BLaER1 treated with 17β-estradiol and CSF1 and Interleukin-3, amounts not matched to agents 10 nM and 100 nM (cell line): ENCODE results near the gene FZD4.

Experiments
- H3K27ac ChIP-seq, 11 experiments: shearing (Covaris generic); formaldehyde crosslinking; 2 replicates each; pipeline ENCODE4 v1.8.1; 2022
- H3K27me3 ChIP-seq, 11 experiments: shearing (Covaris generic); formaldehyde crosslinking; 2 replicates each; pipeline ENCODE4 v1.8.1; 2022
- H3K36me3 ChIP-seq, 11 experiments: shearing (Covaris generic); formaldehyde crosslinking; 2 replicates each; pipeline ENCODE4 v1.8.1; 2022
- H3K4me1 ChIP-seq, 10 experiments: shearing (Covaris generic); formaldehyde crosslinking; 2 replicates each; pipeline ENCODE4 v1.8.1; 2022
- H3K4me2 ChIP-seq, 11 experiments: shearing (Covaris generic); formaldehyde crosslinking; 2 replicates each; pipeline ENCODE4 v1.8.1; 2022
- H3K4me3 ChIP-seq, 10 experiments: shearing (Covaris generic); formaldehyde crosslinking; 2 replicates each; pipeline ENCODE4 v1.8.1; 2022
- H3K9ac ChIP-seq, 11 experiments: shearing (Covaris generic); formaldehyde crosslinking; 2 replicates each; pipeline ENCODE4 v1.8.1; 2022
- H3K9me3 ChIP-seq, 11 experiments: shearing (Covaris generic); formaldehyde crosslinking; replicated peaks in 1 of 11; 2 replicates each; pipeline ENCODE4 v1.8.1; 2022
- H4K20me1 ChIP-seq, 11 experiments: shearing (Covaris generic); formaldehyde crosslinking; 2 replicates each; pipeline ENCODE4 v1.8.1; 2022
- Cebpa-rat ChIP-seq, 11 experiments: shearing (Covaris generic); IDR thresholded peaks; 2 replicates each; pipeline ENCODE4 v1.8.1; 2022

Gene FZD4

GRCh38 chr11:86906198-86906597 lies 49.0 kb downstream of the FZD4 start:
- Histone ChIP-seq H3K27me3 (no peaks in the 10 kb centered on the region), H3K27ac (no peak overlapping the region), H3K4me2 (no peak overlapping the region), H3K4me1 (no peaks in the 10 kb centered on the region), H3K9me3 (no peaks in the 10 kb centered on the region), H4K20me1 (no peaks in the 10 kb centered on the region), H3K36me3 (no peaks in the 10 kb centered on the region), H3K9ac (no peak overlapping the region), H3K4me3 (no peak overlapping the region)
- TF ChIP-seq Cebpa-rat (IDR thresholded peaks at IDR 0.05): no peak

GRCh38 chr11:86905252-86905651 lies 49.9 kb downstream of the FZD4 start:
- Histone ChIP-seq H3K27me3 (no peaks in the 10 kb centered on the region), H3K4me2 (no peak overlapping the region), H3K27ac (no peak overlapping the region), H3K36me3 (no peaks in the 10 kb centered on the region), H3K9me3 (no peaks in the 10 kb centered on the region), H3K4me1 (no peaks in the 10 kb centered on the region), H4K20me1 (no peaks in the 10 kb centered on the region), H3K4me3 (no peak overlapping the region), H3K9ac (no peak overlapping the region)
- TF ChIP-seq Cebpa-rat (IDR thresholded peaks at IDR 0.05): no peak

- Histone ChIP-seq H3K36me3 (no peaks in the 10 kb centered on the region), H3K4me2 (no peak overlapping the region), H3K27me3 (no peaks in the 10 kb centered on the region), H3K4me3 (no peak overlapping the region), H3K4me1 (no peaks in the 10 kb centered on the region), H3K9ac (no peak overlapping the region), H3K9me3 (no peaks in the 10 kb centered on the region), H3K27ac (no peak overlapping the region), H4K20me1 (no peaks in the 10 kb centered on the region)
- no peak for TF ChIP-seq Cebpa-rat (IDR thresholded peaks at IDR 0.05)
Observed at GRCh38 chr11:86904001-86904400, 51.2 kb downstream of the FZD4 start.

- Histone ChIP-seq H3K27me3 (no peaks in the 10 kb centered on the region), H3K36me3 (no peaks in the 10 kb centered on the region), H3K9ac (no peak overlapping the region), H3K4me3 (no peak overlapping the region), H3K4me2 (no peak overlapping the region), H4K20me1 (no peaks in the 10 kb centered on the region), H3K4me1 (no peaks in the 10 kb centered on the region), H3K9me3 (no peaks in the 10 kb centered on the region), H3K27ac (no peak overlapping the region)
- TF ChIP-seq Cebpa-rat (IDR thresholded peaks at IDR 0.05): no peak
Observed at GRCh38 chr11:86902345-86902744, 52.9 kb downstream of the FZD4 start.

- Histone ChIP-seq H3K27me3 (no peaks in the 10 kb centered on the region), H3K9ac (no peak overlapping the region), H3K27ac (no peak overlapping the region), H3K4me1 (no peaks in the 10 kb centered on the region), H3K36me3 (no peaks in the 10 kb centered on the region), H3K9me3 (no peaks in the 10 kb centered on the region), H3K4me3 (no peak overlapping the region), H3K4me2 (no peak overlapping the region), H4K20me1 (no peaks in the 10 kb centered on the region)
- TF ChIP-seq Cebpa-rat (IDR thresholded peaks at IDR 0.05): no peak
Observed at GRCh38 chr11:86901599-86901998, 53.6 kb downstream of the FZD4 start.

GRCh38 chr11:86900162-86900561 lies 55.0 kb downstream of the FZD4 start:
- no peaks in the 10 kb centered on the region for H3K27me3 ChIP-seq
- no peak overlapping the region for H3K9ac ChIP-seq
- no peaks in the 10 kb centered on the region for H3K4me1 ChIP-seq
- H3K4me3 ChIP-seq: no peak overlapping the region
- no peaks in the 10 kb centered on the region for H3K36me3 ChIP-seq
- H3K27ac ChIP-seq: no peak overlapping the region
- H3K4me2 ChIP-seq: no peak overlapping the region
- H3K9me3 ChIP-seq: no peaks in the 10 kb centered on the region
- H4K20me1 ChIP-seq: no peaks in the 10 kb centered on the region
- TF ChIP-seq Cebpa-rat (IDR thresholded peaks at IDR 0.05): no peak

GRCh38 chr11:86898689-86899088 lies 56.5 kb downstream of the FZD4 start:
- no peaks in the 10 kb centered on the region for H4K20me1 ChIP-seq
- H3K4me1 ChIP-seq: no peaks in the 10 kb centered on the region
- H3K27ac ChIP-seq: no peak overlapping the region
- no peaks in the 10 kb centered on the region for H3K36me3 ChIP-seq
- H3K9ac ChIP-seq: no peak overlapping the region
- no peak overlapping the region for H3K4me3 ChIP-seq
- no peak overlapping the region for H3K4me2 ChIP-seq
- H3K9me3 ChIP-seq: no peaks in the 10 kb centered on the region
- TF ChIP-seq Cebpa-rat (IDR thresholded peaks at IDR 0.05): no peak
- no peaks in the 10 kb centered on the region for H3K27me3 ChIP-seq

- Histone ChIP-seq H4K20me1 (no peaks in the 10 kb centered on the region), H3K4me3 (no peak overlapping the region), H3K27ac (no peak overlapping the region), H3K4me1 (no peaks in the 10 kb centered on the region), H3K36me3 (no peaks in the 10 kb centered on the region), H3K27me3 (no peaks in the 10 kb centered on the region), H3K9ac (no peak overlapping the region), H3K9me3 (no peaks in the 10 kb centered on the region), H3K4me2 (no peak overlapping the region)
- no peak for TF ChIP-seq Cebpa-rat (IDR thresholded peaks at IDR 0.05)
Observed at GRCh38 chr11:86896441-86896841, 58.8 kb downstream of the FZD4 start.
